GM12801 (cell line): Measurements from ENCODE around the gene PHF2.

Experiments
- TF ChIP-seq, protein P1 (sequence below): IDR thresholded peaks from one replicate; pipeline ENCODE4 v1.5.1; 2011; ENCODE audit warnings: control low read depth; ENCODE audit not compliant: insufficient read length; ENCODE audit errors: extremely low read depth

PHF2 gene

DNA sequence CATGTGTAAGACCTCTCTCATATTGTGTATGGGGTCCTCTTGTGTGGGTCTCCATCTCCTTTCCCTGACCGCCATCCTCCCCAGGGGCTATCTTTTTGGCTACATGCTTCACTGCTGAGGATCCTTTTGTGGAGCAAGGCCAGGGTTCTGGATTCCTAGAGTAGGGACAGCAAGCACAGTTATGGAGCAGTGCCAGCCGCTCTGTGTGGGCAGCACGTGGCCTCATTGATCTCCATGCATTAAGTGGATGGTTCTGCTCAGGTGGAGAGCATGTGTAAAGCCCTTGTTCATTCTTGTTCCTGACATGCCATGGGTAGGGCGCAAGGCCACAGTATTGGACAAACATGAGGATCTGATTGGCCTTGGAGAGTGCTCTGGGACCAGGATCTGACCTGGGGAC lies 8.9 kb downstream of the PHF2 start:
- TF ChIP-seq, protein P1, sequence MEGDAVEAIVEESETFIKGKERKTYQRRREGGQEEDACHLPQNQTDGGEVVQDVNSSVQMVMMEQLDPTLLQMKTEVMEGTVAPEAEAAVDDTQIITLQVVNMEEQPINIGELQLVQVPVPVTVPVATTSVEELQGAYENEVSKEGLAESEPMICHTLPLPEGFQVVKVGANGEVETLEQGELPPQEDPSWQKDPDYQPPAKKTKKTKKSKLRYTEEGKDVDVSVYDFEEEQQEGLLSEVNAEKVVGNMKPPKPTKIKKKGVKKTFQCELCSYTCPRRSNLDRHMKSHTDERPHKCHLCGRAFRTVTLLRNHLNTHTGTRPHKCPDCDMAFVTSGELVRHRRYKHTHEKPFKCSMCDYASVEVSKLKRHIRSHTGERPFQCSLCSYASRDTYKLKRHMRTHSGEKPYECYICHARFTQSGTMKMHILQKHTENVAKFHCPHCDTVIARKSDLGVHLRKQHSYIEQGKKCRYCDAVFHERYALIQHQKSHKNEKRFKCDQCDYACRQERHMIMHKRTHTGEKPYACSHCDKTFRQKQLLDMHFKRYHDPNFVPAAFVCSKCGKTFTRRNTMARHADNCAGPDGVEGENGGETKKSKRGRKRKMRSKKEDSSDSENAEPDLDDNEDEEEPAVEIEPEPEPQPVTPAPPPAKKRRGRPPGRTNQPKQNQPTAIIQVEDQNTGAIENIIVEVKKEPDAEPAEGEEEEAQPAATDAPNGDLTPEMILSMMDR: no peak

DNA sequence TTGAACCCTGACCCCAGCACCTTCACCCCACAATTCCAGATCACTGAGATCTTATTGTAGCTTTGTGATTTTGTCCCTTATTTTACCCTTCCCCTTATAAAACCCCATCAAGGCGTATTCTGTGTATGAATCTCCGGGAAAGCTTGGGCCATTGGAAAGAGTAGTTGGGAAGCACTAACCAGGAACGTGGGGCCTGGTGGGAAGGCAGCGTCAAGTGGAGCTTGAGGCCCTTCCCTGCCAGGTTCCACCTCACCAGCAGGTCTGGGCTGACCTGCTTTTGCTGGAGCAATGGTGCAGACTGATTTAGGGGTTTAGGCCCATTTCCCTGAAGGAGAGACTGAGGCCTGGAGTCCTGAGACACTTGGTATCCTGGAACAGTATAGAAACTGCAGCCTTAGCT lies 9.3 kb downstream of the PHF2 start:
- TF ChIP-seq, protein P1: no peak

DNA sequence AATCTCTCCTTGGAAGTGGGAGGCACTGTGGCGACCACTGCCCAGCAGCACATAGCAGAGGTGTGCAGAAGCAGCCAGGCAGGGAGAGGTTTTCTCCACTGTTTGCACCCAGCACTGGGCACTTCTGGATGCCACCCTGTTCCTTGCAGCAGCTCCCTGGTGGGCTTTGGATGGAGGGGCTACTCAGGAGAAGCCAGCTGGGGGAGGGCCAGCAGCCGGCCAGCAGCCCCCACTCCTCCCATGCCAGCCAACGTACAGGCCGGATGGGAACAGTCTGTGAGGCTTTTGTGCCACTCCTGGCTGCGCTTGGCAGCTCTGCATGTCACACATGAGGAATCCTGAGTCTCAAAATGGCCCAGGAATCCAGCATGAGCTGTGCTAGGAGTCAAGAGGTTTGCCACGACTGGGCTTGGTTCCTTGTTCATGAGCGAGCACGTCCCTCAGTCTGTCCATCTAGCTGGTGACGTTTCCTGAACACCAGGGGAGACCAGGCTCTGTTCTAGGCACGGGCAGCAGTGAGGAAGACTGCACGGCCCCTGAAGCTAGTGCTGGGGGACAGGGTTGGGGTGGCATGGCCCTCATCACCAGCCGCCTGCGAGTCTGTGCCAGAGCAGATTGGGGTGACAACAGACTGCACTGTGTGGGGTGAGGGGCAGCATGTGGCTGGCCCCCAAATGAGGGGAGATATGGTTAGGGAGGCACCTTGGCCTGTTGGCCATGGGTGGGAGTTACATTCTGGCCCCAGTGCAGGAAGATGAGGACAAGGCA lies 10.1 kb downstream of the PHF2 start:
- TF ChIP-seq, protein P1: no peak

- TF ChIP-seq, protein P1: no peak
Measured at GRCh38 chr9:93587284-93587650, 10.9 kb downstream of the PHF2 start.

DNA sequence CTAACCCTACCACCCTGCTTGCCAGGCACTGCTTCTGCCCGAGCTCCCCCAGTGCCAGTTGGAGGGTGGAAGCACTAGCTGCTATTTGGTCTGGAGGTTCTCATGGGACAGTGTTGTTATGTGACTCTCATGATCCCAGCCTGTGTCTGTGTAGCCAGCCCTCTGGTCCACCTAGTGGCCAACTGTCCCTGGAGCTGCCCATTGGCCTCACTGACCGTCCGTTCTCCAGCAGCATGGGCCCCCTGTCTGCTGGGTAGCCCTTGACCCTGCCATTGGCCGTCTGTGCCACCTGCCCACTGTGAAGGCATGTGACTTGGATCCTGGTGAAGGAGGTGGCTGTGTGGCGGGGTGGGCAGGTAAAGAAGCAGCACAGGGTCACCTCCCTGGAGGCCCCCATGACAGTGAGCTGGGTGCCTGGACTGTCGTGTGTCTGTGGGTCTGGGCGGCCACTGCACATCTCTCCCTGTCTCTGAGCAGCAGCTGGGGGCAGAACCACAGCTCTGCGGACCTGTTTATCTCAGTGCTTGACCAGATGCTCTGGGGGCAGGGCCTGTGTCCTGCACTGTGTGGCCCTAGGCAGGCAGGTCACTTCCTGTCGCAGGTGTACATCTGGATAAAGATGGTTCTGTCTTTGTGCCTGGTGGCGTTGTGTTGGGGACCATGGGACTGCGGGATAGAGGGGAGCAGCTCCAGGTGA lies 11.4 kb downstream of the PHF2 start:
- TF ChIP-seq, protein P1: no peak

- TF ChIP-seq, protein P1: no peak
Measured at GRCh38 chr9:93588641-93589609, 12.5 kb downstream of the PHF2 start.

DNA sequence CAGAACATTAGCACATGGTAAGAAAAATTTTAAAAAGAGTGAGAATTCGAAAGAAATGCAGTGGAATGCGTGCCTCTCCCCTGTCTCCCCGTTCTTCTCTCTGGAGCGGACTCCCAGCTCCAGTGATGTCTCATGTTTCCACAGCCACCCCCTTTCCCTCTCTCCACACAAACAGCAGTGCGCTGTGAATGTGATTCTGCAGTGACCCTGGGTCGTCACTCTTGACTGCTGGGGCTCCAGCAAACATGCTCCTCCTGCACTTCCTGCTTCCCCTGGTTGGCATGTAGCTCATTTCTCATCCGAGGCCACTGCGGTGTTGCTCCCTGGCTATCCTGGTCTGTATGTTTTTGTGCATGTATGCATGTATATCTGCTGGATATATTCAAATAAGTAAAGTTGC lies 13.3 kb downstream of the PHF2 start:
- TF ChIP-seq, protein P1: no peak
